Natural killer cell treated with Interleukin-12 subunit alpha and Interleukin-12 subunit beta and Interleukin-15 and Interleukin-18, amount 100 ng/mL, for 72 hours (primary cell): ENCODE results near the gene IFNL1. TPM values are rescaled to one million over a fixed set of nuclear protein-coding genes. Genes with fewer than 3 reads are reported as not detected.

Source experiments
- ATAC-seq, 2 donors: fragments of 150-1000 bp; cut with Tn5 transposase in 1 of 2; sonication (Bioruptor Pico), chemical (Tn5 transposase) in 1 of 2; 2 replicates each; pipeline ENCODE4 v1.10.0; 2021
- DNase-seq: peaks from one replicate; pipeline ENCODE4 v3.0.0; 2022; ENCODE audit warnings: low spot score
- H3K27ac Mint-ChIP-seq, 2 donors: 1 replicate in 1 of 2; 2 replicates in 1 of 2; pipeline ENCODE4 v1.8.0; 2022; ENCODE audit warnings: mixed read lengths in 2 of 2, mild to moderate bottlenecking in 1 of 2, moderate library complexity in 1 of 2
- H3K27me3 Mint-ChIP-seq, 2 donors: 1 replicate in 1 of 2; 2 replicates in 1 of 2; pipeline ENCODE4 v1.8.0; 2022; ENCODE audit warnings: mixed read lengths in 2 of 2
- H3K36me3 Mint-ChIP-seq: one replicate; pipeline ENCODE4 v1.8.0; 2022; ENCODE audit warnings: mixed read lengths
- H3K4me1 Mint-ChIP-seq, 2 donors: 1 replicate in 1 of 2; 2 replicates in 1 of 2; pipeline ENCODE4 v1.8.0; 2022; ENCODE audit warnings: low read depth in 2 of 2, mixed read lengths in 2 of 2, mild to moderate bottlenecking in 1 of 2
- H3K4me3 Mint-ChIP-seq: one replicate; pipeline ENCODE4 v1.8.0; 2022; ENCODE audit warnings: mixed read lengths
- H3K9me3 Mint-ChIP-seq: 2 replicates; pipeline ENCODE4 v1.8.0; 2022; ENCODE audit warnings: mixed read lengths
- total RNA-seq, 2 donors: library from RNA; stranded (reverse); gene quantifications; one replicate each; pipeline ENCODE4 v1.2.3, GENCODE V29; 2022

The IFNL1 gene
- total RNA-seq, 2 donors from 2014 or later, result 0.36 TPM; not detected in 1

GRCh38 chr19:39293394-39293793 lies 2.8 kb upstream of the IFNL1 start:
- no peak overlapping the region for H3K27ac Mint-ChIP-seq
- no peak overlapping the region for H3K4me3 Mint-ChIP-seq
- no peaks in the 10 kb centered on the region for H3K36me3 Mint-ChIP-seq
- ATAC-seq (no peak), DNase-seq (no peak)
- H3K4me1 Mint-ChIP-seq, result peaks cover 25 to 27% of the 10 kb centered on the region in 2 donors
- H3K27me3 Mint-ChIP-seq, result no peaks in the 10 kb centered on the region
- H3K9me3 Mint-ChIP-seq, result no peaks in the 10 kb centered on the region

GRCh38 chr19:39296906-39297305 lies 699 bp downstream of the IFNL1 start:
- DNase-seq, result no peak
- peak overlapping the region; percentile 47 for H3K4me3 Mint-ChIP-seq
- H3K9me3 Mint-ChIP-seq, result no peaks in the 10 kb centered on the region
- no peak overlapping the region for H3K27ac Mint-ChIP-seq
- no peaks in the 10 kb centered on the region for H3K27me3 Mint-ChIP-seq
- no peak for ATAC-seq
- peaks cover 44 to 48% of the 10 kb centered on the region in 2 donors for H3K4me1 Mint-ChIP-seq
- H3K36me3 Mint-ChIP-seq, result no peaks in the 10 kb centered on the region

- H3K4me3 Mint-ChIP-seq, result peak overlapping the region; percentile 88
- no peaks in the 10 kb centered on the region for H3K9me3 Mint-ChIP-seq
- DNase-seq, result peak; percentile 93
- H3K36me3 Mint-ChIP-seq, result no peaks in the 10 kb centered on the region
- H3K4me1 Mint-ChIP-seq, result peaks cover 44 to 50% of the 10 kb centered on the region in 2 donors
- peak overlapping the region; percentile 78 to 83 for H3K27ac Mint-ChIP-seq
- ATAC-seq, result peak; percentile 98 to 99
- H3K27me3 Mint-ChIP-seq, result no peaks in the 10 kb centered on the region
Observed at GRCh38 chr19:39297931-39298634, 1.9 kb downstream of the IFNL1 start.

GRCh38 chr19:39299404-39299803 lies 3.2 kb downstream of the IFNL1 start:
- Mint-ChIP-seq H3K27ac (peak overlapping the region; percentile 78 to 83), H3K27me3 (no peaks in the 10 kb centered on the region), H3K4me3 (peak overlapping the region; percentile 49), H3K9me3 (no peaks in the 10 kb centered on the region), H3K36me3 (no peaks in the 10 kb centered on the region), H3K4me1 (peaks cover 44 to 46% of the 10 kb centered on the region in 2 donors)
- DNase-seq (no peak), ATAC-seq (peak; percentile 75 to 78)

GRCh38 chr19:39299832-39300231 lies 3.6 kb downstream of the IFNL1 start:
- H3K9me3 Mint-ChIP-seq, result no peaks in the 10 kb centered on the region
- H3K27me3 Mint-ChIP-seq, result no peaks in the 10 kb centered on the region
- no peaks in the 10 kb centered on the region for H3K36me3 Mint-ChIP-seq
- peaks cover 44 to 46% of the 10 kb centered on the region in 2 donors for H3K4me1 Mint-ChIP-seq
- H3K27ac Mint-ChIP-seq, result peak overlapping the region; percentile 78 to 83
- peak overlapping the region; percentile 49 for H3K4me3 Mint-ChIP-seq
- DNase-seq, result no peak
- ATAC-seq, result no peak

- H3K4me1 Mint-ChIP-seq, result peaks cover 43 to 45% of the 10 kb centered on the region in 2 donors
- no peak overlapping the region for H3K4me3 Mint-ChIP-seq
- H3K27ac Mint-ChIP-seq, result peak overlapping the region in 1 of 2 donors; percentile 9
- no peak for DNase-seq
- H3K27me3 Mint-ChIP-seq, result no peaks in the 10 kb centered on the region
- no peaks in the 10 kb centered on the region for H3K9me3 Mint-ChIP-seq
- ATAC-seq, result no peak
- no peaks in the 10 kb centered on the region for H3K36me3 Mint-ChIP-seq
Observed at GRCh38 chr19:39301021-39301420, 4.8 kb downstream of the IFNL1 start.

- ATAC-seq (no peak), DNase-seq (no peak)
- no peak overlapping the region for H3K4me3 Mint-ChIP-seq
- peaks cover 38 to 43% of the 10 kb centered on the region in 2 donors for H3K4me1 Mint-ChIP-seq
- no peaks in the 10 kb centered on the region for H3K36me3 Mint-ChIP-seq
- no peaks in the 10 kb centered on the region for H3K9me3 Mint-ChIP-seq
- no peaks in the 10 kb centered on the region for H3K27me3 Mint-ChIP-seq
- H3K27ac Mint-ChIP-seq, result no peak overlapping the region
Observed at GRCh38 chr19:39301562-39301961, 5.4 kb downstream of the IFNL1 start.

GRCh38 chr19:39303373-39304184 lies 7.4 kb downstream of the IFNL1 start:
- no peak overlapping the region for H3K4me3 Mint-ChIP-seq
- no peak overlapping the region for H3K27ac Mint-ChIP-seq
- H3K9me3 Mint-ChIP-seq, result no peaks in the 10 kb centered on the region
- no peaks in the 10 kb centered on the region for H3K27me3 Mint-ChIP-seq
- peaks cover 23 to 29% of the 10 kb centered on the region in 2 donors for H3K4me1 Mint-ChIP-seq
- H3K36me3 Mint-ChIP-seq, result no peaks in the 10 kb centered on the region
- DNase-seq (no peak), ATAC-seq (no peak)

GRCh38 chr19:39304185-39304513 lies 7.9 kb downstream of the IFNL1 start:
- no peaks in the 10 kb centered on the region for H3K27me3 Mint-ChIP-seq
- no peak for ATAC-seq
- no peaks in the 10 kb centered on the region for H3K9me3 Mint-ChIP-seq
- no peak overlapping the region for H3K4me3 Mint-ChIP-seq
- H3K36me3 Mint-ChIP-seq, result no peaks in the 10 kb centered on the region
- DNase-seq, result no peak
- peaks cover 23 to 31% of the 10 kb centered on the region in 2 donors for H3K4me1 Mint-ChIP-seq
- H3K27ac Mint-ChIP-seq, result no peak overlapping the region

GRCh38 chr19:39304701-39305571 lies 8.7 kb downstream of the IFNL1 start:
- Mint-ChIP-seq H3K4me1 (peaks cover 17 to 31% of the 10 kb centered on the region in 2 donors), H3K27me3 (no peaks in the 10 kb centered on the region), H3K4me3 (no peak overlapping the region), H3K27ac (no peak overlapping the region), H3K9me3 (no peaks in the 10 kb centered on the region), H3K36me3 (no peaks in the 10 kb centered on the region)
- DNase-seq (no peak), ATAC-seq (no peak)

- H3K9me3 Mint-ChIP-seq, result no peaks in the 10 kb centered on the region
- H3K27ac Mint-ChIP-seq, result no peak overlapping the region
- ATAC-seq (no peak), DNase-seq (no peak)
- no peaks in the 10 kb centered on the region for H3K36me3 Mint-ChIP-seq
- no peak overlapping the region for H3K4me3 Mint-ChIP-seq
- H3K4me1 Mint-ChIP-seq, result peaks cover 23 to 33% of the 10 kb centered on the region in 2 donors
- H3K27me3 Mint-ChIP-seq, result no peaks in the 10 kb centered on the region
Observed at GRCh38 chr19:39306075-39306474, 9.9 kb downstream of the IFNL1 start.

- no peak for DNase-seq
Observed at GRCh38 chr19:39307046-39307821, 11.0 kb downstream of the IFNL1 start.

More at GRCh38 chr19:39307046-39307821, 11.0 kb downstream of the IFNL1 start:
- peak in 1 of 2 donors; percentile 28 for ATAC-seq
- Mint-ChIP-seq H3K4me1 (peaks cover 29% of the 10 kb centered on the region in 2 donors), H3K27me3 (no peaks in the 10 kb centered on the region), H3K27ac (no peak overlapping the region), H3K9me3 (no peaks in the 10 kb centered on the region), H3K36me3 (no peaks in the 10 kb centered on the region), H3K4me3 (no peak overlapping the region)
